Neural progenitor cell (in vitro differentiated cells): ENCODE results near the gene SYCN. TPM values are rescaled to one million over a fixed set of nuclear protein-coding genes. Genes with fewer than 3 reads are reported as not detected.

ENCODE experiments used
- DNase-seq: peaks from one replicate; pipeline ENCODE4 v3.0.0-alpha.2; 2016; ENCODE audit warnings: low spot score
- H2AFZ ChIP-seq: fragments of 200-600 bp; sonication (generic); replicated peaks from 2 replicates; pipeline ENCODE4 v1.6.1; 2016; ENCODE audit warnings: antibody characterized with exemption
- H3F3A ChIP-seq: fragments of 200-600 bp; sonication (generic); 2 replicates; pipeline ENCODE4 v1.6.1; 2016; ENCODE audit warnings: antibody characterized with exemption, low read depth
- H3K27ac ChIP-seq: fragments of 200-600 bp; sonication (generic); 2 replicates; pipeline ENCODE4 v1.5.1; 2016; ENCODE audit warnings: mild to moderate bottlenecking
- H3K27me3 ChIP-seq: fragments of 200-600 bp; sonication (generic); 2 replicates; pipeline ENCODE4 v1.6.1; 2016; ENCODE audit warnings: mild to moderate bottlenecking, moderate library complexity
- H3K36me3 ChIP-seq: fragments of 200-600 bp; sonication (generic); 2 replicates; pipeline ENCODE4 v1.5.1; 2016
- H3K4me1 ChIP-seq: fragments of 200-600 bp; sonication (generic); 2 replicates; pipeline ENCODE4 v1.6.1; 2016; ENCODE audit warnings: mixed run types
- H3K4me2 ChIP-seq: fragments of 200-600 bp; sonication (generic); 2 replicates; pipeline ENCODE4 v1.6.1; 2016
- H3K4me3 ChIP-seq: fragments of 200-600 bp; sonication (generic); 2 replicates; pipeline ENCODE4 v1.5.1; 2016
- H3K79me2 ChIP-seq: fragments of 200-600 bp; sonication (generic); 2 replicates; pipeline ENCODE4 v1.6.1; 2016; ENCODE audit warnings: low read depth
- H3K9ac ChIP-seq: fragments of 200-600 bp; sonication (generic); 2 replicates; pipeline ENCODE4 v1.6.1; 2016
- H3K9me3 ChIP-seq: fragments of 200-600 bp; sonication (generic); 2 replicates; pipeline ENCODE4 v1.5.1; 2016; ENCODE audit warnings: low read depth
- H4K20me1 ChIP-seq: fragments of 200-600 bp; sonication (generic); 2 replicates; pipeline ENCODE4 v1.6.1; 2016; ENCODE audit warnings: low read depth
- H3K27ac Mint-ChIP-seq: 3 replicates; pipeline ENCODE4 v1.8.0; 2021; ENCODE audit warnings: mixed read lengths
- H3K27me3 Mint-ChIP-seq: 2 replicates; pipeline ENCODE4 v1.8.0; 2022; ENCODE audit warnings: low read depth, mild to moderate bottlenecking, inconsistent platforms, moderate library complexity, mixed read lengths; ENCODE audit not compliant: insufficient read depth
- H3K36me3 Mint-ChIP-seq: 3 replicates; pipeline ENCODE4 v1.8.0; 2021; ENCODE audit warnings: mixed read lengths
- H3K4me1 Mint-ChIP-seq: 3 replicates; pipeline ENCODE4 v1.8.0; 2021; ENCODE audit warnings: mixed read lengths
- H3K4me3 Mint-ChIP-seq: 3 replicates; pipeline ENCODE4 v1.8.0; 2021; ENCODE audit warnings: mild to moderate bottlenecking, moderate library complexity, mixed read lengths
- H3K9me3 Mint-ChIP-seq: 3 replicates; pipeline ENCODE4 v1.8.0; 2020; ENCODE audit warnings: mixed read lengths
- EZH2 ChIP-seq: fragments of 200-600 bp; sonication (generic); IDR thresholded peaks from 2 replicates; pipeline ENCODE4 v1.6.1; 2017; ENCODE audit warnings: antibody characterized with exemption, mild to moderate bottlenecking, moderate library complexity
- EZH2phosphoT487 ChIP-seq: fragments of 200-600 bp; sonication (generic); IDR thresholded peaks from 2 replicates; pipeline ENCODE4 v1.6.1; 2017; ENCODE audit warnings: antibody characterized with exemption
- total RNA-seq: library from RNA; depleted of rRNA; stranded (reverse); fragments of >200 nt; gene quantifications from 2 replicates; pipeline ENCODE4 v1.2.3, GENCODE V29; 2015; ENCODE audit warnings: low replicate concordance
- TF ChIP-seq, protein P1 (sequence below): fragments of 200-600 bp; sonication (generic); IDR thresholded peaks from 2 replicates; pipeline ENCODE4 v1.5.1; 2017; ENCODE audit warnings: antibody characterized with exemption, mild to moderate bottlenecking

SYCN gene
- total RNA-seq, 1 donor from 2014 or later: not detected

GRCh38 chr19:39183104-39183503 lies 21.0 kb downstream of the SYCN start:
- TF ChIP-seq EZH2phosphoT487: no peak
- no peak for TF ChIP-seq EZH2
- TF ChIP-seq, protein P1, sequence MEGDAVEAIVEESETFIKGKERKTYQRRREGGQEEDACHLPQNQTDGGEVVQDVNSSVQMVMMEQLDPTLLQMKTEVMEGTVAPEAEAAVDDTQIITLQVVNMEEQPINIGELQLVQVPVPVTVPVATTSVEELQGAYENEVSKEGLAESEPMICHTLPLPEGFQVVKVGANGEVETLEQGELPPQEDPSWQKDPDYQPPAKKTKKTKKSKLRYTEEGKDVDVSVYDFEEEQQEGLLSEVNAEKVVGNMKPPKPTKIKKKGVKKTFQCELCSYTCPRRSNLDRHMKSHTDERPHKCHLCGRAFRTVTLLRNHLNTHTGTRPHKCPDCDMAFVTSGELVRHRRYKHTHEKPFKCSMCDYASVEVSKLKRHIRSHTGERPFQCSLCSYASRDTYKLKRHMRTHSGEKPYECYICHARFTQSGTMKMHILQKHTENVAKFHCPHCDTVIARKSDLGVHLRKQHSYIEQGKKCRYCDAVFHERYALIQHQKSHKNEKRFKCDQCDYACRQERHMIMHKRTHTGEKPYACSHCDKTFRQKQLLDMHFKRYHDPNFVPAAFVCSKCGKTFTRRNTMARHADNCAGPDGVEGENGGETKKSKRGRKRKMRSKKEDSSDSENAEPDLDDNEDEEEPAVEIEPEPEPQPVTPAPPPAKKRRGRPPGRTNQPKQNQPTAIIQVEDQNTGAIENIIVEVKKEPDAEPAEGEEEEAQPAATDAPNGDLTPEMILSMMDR: no peak
- peaks cover 2% of the 10 kb centered on the region for H3F3A ChIP-seq
- no peaks in the 10 kb centered on the region for H3K4me1 ChIP-seq
- Mint-ChIP-seq H3K36me3 (peaks cover 4% of the 10 kb centered on the region), H3K9me3 (no peaks in the 10 kb centered on the region), H3K27me3 (peaks cover 4% of the 10 kb centered on the region), H3K4me1 (no peaks in the 10 kb centered on the region), H3K27ac (no peak overlapping the region), H3K4me3 (no peak overlapping the region)
- no peak overlapping the region for H3K9ac ChIP-seq
- no peaks in the 10 kb centered on the region for H3K9me3 ChIP-seq
- no peak overlapping the region for H2AFZ ChIP-seq
- no peak for DNase-seq
- H3K27ac ChIP-seq: no peak overlapping the region
- no peaks in the 10 kb centered on the region for H3K79me2 ChIP-seq
- H3K36me3 ChIP-seq: no peaks in the 10 kb centered on the region
- no peak overlapping the region for H3K4me2 ChIP-seq
- H3K27me3 ChIP-seq: no peaks in the 10 kb centered on the region
- H4K20me1 ChIP-seq: peaks cover 3% of the 10 kb centered on the region
- no peak overlapping the region for H3K4me3 ChIP-seq

DNA sequence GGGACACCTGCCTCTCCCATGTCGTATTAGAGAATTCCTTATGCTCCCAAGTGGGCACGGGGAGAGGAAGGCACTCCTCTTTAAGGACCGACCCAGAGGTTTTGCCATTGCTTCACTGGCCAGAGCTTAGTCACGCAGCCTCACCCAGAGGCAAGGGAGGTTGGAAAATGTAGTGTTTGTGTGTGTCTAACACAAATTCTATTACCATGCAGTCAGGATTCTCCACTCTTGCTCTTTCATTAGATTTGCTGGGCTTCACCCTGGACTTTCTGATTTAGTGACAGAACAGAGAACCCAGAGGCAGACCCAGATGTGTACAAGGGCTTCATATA lies 21.9 kb downstream of the SYCN start:
- no peaks in the 10 kb centered on the region for H3K4me1 ChIP-seq
- H3K9me3 ChIP-seq: no peaks in the 10 kb centered on the region
- Mint-ChIP-seq H3K27me3 (peaks cover 4% of the 10 kb centered on the region), H3K36me3 (peaks cover 4% of the 10 kb centered on the region), H3K4me3 (no peak overlapping the region), H3K9me3 (no peaks in the 10 kb centered on the region), H3K4me1 (no peaks in the 10 kb centered on the region), H3K27ac (peak overlapping the region; percentile 65)
- no peak overlapping the region for H2AFZ ChIP-seq
- no peak overlapping the region for H3K4me2 ChIP-seq
- H3K4me3 ChIP-seq: no peak overlapping the region
- H3K27ac ChIP-seq: no peak overlapping the region
- H3K79me2 ChIP-seq: no peaks in the 10 kb centered on the region
- no peak overlapping the region for H3K9ac ChIP-seq
- H3F3A ChIP-seq: no peaks in the 10 kb centered on the region
- no peaks in the 10 kb centered on the region for H3K27me3 ChIP-seq
- peaks cover 3% of the 10 kb centered on the region for H4K20me1 ChIP-seq
- H3K36me3 ChIP-seq: no peaks in the 10 kb centered on the region
- DNase-seq: no peak
- TF ChIP-seq, protein P1: no peak
- no peak for TF ChIP-seq EZH2phosphoT487
- TF ChIP-seq EZH2: no peak

DNA sequence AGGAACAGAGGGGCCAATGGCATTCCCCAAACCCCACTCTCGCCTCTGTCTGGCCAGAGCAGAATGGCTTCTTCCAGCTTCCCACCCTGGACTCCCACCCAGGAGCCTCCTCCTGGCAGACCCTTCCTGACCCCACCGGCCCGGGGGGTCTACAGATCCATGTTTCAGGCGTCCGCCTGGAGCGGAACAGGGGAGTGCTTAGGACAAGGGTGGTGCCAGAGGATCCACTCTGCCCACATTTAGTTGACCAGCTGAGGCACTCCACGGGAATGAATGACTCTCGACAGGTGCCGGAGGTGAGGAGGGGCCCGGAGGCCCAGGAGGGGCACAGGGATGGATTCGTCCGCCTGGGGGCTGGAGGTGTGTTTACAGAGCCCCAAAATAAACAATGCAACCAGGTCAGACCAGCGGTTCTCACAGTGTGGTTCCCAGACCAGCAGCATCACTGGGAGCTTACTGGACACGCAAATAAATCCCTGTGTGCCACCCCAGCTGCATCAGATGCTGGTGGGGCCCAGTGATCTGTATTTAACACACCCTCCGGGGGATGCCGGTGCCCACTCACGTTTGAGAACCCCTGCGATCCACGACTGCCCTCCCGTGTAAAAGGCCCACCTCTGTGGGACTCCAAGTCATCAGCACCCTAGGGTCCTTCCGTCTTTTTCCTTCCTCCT lies 22.4 kb downstream of the SYCN start:
- Mint-ChIP-seq H3K27ac (peak overlapping the region; percentile 65), H3K4me3 (no peak overlapping the region)

More for the DNA sequence above, 22.4 kb downstream of the SYCN start:
- H3K4me1 ChIP-seq: no peaks in the 10 kb centered on the region
- H3K4me1 Mint-ChIP-seq: no peaks in the 10 kb centered on the region
- DNase-seq: no peak
- peaks cover 4% of the 10 kb centered on the region for H3K27me3 Mint-ChIP-seq
- H2AFZ ChIP-seq: no peak overlapping the region
- TF ChIP-seq, protein P1: no peak
- TF ChIP-seq EZH2phosphoT487 (no peak), EZH2 (no peak)
- H3K9ac ChIP-seq: no peak overlapping the region
- H3K36me3 Mint-ChIP-seq: peaks cover 4% of the 10 kb centered on the region
- H3K4me2 ChIP-seq: no peak overlapping the region
- peaks cover 3% of the 10 kb centered on the region for H4K20me1 ChIP-seq
- no peaks in the 10 kb centered on the region for H3K9me3 Mint-ChIP-seq
- no peak overlapping the region for H3K4me3 ChIP-seq
- no peak overlapping the region for H3K27ac ChIP-seq
- no peaks in the 10 kb centered on the region for H3K79me2 ChIP-seq
- no peaks in the 10 kb centered on the region for H3F3A ChIP-seq
- no peaks in the 10 kb centered on the region for H3K27me3 ChIP-seq
- H3K9me3 ChIP-seq: no peaks in the 10 kb centered on the region
- no peaks in the 10 kb centered on the region for H3K36me3 ChIP-seq
